NOMO-1 treated with dmso at 0.1 percent for 144 hours (cell line): ENCODE measurements around the gene SLC12A1.
"Not testable (repeated sequence)": the region's sequence is repeated elsewhere in the genome, so short reads cannot be mapped to it uniquely, and the experiment has no call there.

Experiments
- DNase-seq: peaks from one replicate; lab custom pipeline; 2025; ENCODE audit not compliant: unreplicated experiment; lab: John Stamatoyannopoulos, UW

The SLC12A1 gene

GRCh38 chr15:48306639-48307038 is 100.5 kb downstream of the SLC12A1 start:
- no peak for DNase-seq

GRCh38 chr15:48307586-48307985 is 101.5 kb downstream of the SLC12A1 start:
- DNase-seq = no peak

- DNase-seq = no peak
Measured at GRCh38 chr15:48309740-48310139, 103.6 kb downstream of the SLC12A1 start.

- no peak for DNase-seq
Measured at GRCh38 chr15:48313216-48313615, 107.1 kb downstream of the SLC12A1 start.

- no peak for DNase-seq
Measured at GRCh38 chr15:48315041-48315440, 108.9 kb downstream of the SLC12A1 start.

- no peak for DNase-seq
Measured at GRCh38 chr15:48317221-48317620, 111.1 kb downstream of the SLC12A1 start.

GRCh38 chr15:48318131-48318530 is 112.0 kb downstream of the SLC12A1 start:
- no peak for DNase-seq

- no peak for DNase-seq
Measured at GRCh38 chr15:48323294-48323693, 117.2 kb downstream of the SLC12A1 start.

GRCh38 chr15:48324949-48325348 is 118.8 kb downstream of the SLC12A1 start:
- no peak for DNase-seq

- no peak for DNase-seq
Measured at GRCh38 chr15:48325400-48325799, 119.3 kb downstream of the SLC12A1 start.

GRCh38 chr15:48326180-48326579 is 120.1 kb downstream of the SLC12A1 start:
- not testable (repeated sequence) for DNase-seq

- no peak for DNase-seq
Measured at GRCh38 chr15:48330105-48330785, 124.1 kb downstream of the SLC12A1 start.

GRCh38 chr15:48330855-48331795 is 125.0 kb downstream of the SLC12A1 start, which contains the start of gene DUT:
DUT (plus strand) TSS chr15:48331429; CDS start chr15:48331516, 87 bp downstream.
- DNase-seq = peak; percentile 56

- DNase-seq = peak; percentile 84
Measured at GRCh38 chr15:48331796-48332641, 125.9 kb downstream of the SLC12A1 start.

- no peak for DNase-seq
Measured at GRCh38 chr15:48332642-48333034, 126.5 kb downstream of the SLC12A1 start.

GRCh38 chr15:48333540-48333939 is 127.4 kb downstream of the SLC12A1 start:
- DNase-seq = no peak

- peak; percentile 25 for DNase-seq
Measured at GRCh38 chr15:48334260-48334659, 128.2 kb downstream of the SLC12A1 start.

- no peak for DNase-seq
Measured at GRCh38 chr15:48336940-48337339, 130.8 kb downstream of the SLC12A1 start.

GRCh38 chr15:48337607-48338006 is 131.5 kb downstream of the SLC12A1 start:
- no peak for DNase-seq

GRCh38 chr15:48340111-48340510 is 134.0 kb downstream of the SLC12A1 start:
- DNase-seq = no peak

GRCh38 chr15:48343865-48344264 is 137.8 kb downstream of the SLC12A1 start:
- DNase-seq = no peak
